ENCODE data around the gene ASB2. TPM values are rescaled to one million over a fixed set of nuclear protein-coding genes. Genes with fewer than 3 reads are reported as not detected.

Gene ASB2
- total and polyA plus RNA-seq, 10 donors, result 6.6 to 18.0 (median 11.3) TPM

DNA sequence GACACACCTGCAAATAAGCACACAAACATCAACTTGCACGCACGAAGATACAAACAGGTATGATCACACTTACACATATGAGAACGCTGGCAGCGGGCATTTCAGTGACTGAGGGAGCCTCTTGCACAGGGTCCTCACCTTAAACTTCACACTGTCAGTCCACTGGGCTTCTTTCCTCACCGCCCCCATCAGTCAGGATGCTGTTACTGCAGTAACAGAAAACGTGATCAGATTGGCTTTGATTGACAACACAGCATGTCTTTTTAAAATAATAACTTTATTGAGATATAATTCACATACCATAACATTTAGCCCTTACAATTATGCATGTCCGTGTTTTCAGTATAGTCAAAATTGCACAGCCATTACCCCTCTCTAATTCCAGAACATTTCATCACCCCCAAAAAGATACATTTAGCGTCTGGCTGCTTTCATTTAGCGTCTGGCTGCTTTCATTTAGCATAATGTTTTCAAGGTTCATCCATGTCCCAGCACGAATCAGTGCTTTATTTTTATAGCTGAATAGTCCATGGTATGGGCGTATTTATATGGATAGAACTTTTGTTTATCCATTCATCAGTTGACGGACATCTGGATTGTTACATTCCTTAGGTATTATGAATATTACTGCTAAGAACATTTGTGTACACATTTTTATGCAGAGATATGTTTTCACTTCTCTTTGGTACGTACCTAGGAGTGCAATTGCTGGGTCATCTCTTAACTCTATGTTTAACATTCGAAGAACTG, 29.1 kb upstream of the ASB2 start:
- no peak overlapping the region for H3K4me3 ChIP-seq
- TF ChIP-seq POLR2AphosphoS5 (IDR thresholded peaks at IDR 0.05), result no peak
- TF ChIP-seq, protein P1, sequence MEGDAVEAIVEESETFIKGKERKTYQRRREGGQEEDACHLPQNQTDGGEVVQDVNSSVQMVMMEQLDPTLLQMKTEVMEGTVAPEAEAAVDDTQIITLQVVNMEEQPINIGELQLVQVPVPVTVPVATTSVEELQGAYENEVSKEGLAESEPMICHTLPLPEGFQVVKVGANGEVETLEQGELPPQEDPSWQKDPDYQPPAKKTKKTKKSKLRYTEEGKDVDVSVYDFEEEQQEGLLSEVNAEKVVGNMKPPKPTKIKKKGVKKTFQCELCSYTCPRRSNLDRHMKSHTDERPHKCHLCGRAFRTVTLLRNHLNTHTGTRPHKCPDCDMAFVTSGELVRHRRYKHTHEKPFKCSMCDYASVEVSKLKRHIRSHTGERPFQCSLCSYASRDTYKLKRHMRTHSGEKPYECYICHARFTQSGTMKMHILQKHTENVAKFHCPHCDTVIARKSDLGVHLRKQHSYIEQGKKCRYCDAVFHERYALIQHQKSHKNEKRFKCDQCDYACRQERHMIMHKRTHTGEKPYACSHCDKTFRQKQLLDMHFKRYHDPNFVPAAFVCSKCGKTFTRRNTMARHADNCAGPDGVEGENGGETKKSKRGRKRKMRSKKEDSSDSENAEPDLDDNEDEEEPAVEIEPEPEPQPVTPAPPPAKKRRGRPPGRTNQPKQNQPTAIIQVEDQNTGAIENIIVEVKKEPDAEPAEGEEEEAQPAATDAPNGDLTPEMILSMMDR (IDR thresholded peaks at IDR 0.05 in 8 of 11, conservative IDR thresholded peaks at IDR 0.05 in 3 of 11), result peak in 8 of 11 experiments; percentile 15 to 39 (median 30)
- no peaks in the 10 kb centered on the region for H3K9me3 ChIP-seq
- 48 to 54% (median 53%) methylated on average over 14 of the region's 14 CpGs for WGBS, 5 donors
- H3K4me1 ChIP-seq, result peaks cover 0 to 11% (median 8%) of the 10 kb centered on the region in 6 donors
- H3K27me3 ChIP-seq (replicated peaks in 1 of 7), result peaks cover 0 to 62% (median 8%) of the 10 kb centered on the region in 7 donors
- intact Hi-C loops (cut with DNase I; ENCODE audit: low total_unique reads), result no loop called here
- no peak overlapping the region for H3K27ac ChIP-seq
- no peak for DNase-seq
- H3K36me3 ChIP-seq, result no peaks in the 10 kb centered on the region

DNA sequence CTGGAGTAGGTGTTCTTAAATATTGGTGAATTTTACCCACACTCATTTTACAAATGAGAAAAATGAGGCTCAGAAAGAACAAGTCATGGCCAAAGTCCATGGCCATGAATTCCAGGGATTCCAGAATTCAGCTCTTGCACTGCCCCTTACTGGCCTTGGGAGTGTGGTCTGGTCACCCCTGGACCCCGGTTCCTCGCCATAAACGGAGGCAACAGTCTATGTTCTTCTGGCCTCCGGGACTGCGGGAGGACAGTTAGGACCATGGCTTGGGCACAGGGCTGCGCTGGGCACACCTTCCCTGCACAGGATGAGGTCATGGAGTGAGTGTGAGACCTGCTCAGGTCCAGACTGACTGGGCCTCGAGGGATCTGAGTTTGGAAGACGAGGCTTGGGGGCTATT, 27.6 kb upstream of the ASB2 start:
- H3K4me1 ChIP-seq, result peaks cover 0 to 11% (median 8%) of the 10 kb centered on the region in 6 donors
- no peaks in the 10 kb centered on the region for H3K36me3 ChIP-seq
- H3K27ac ChIP-seq, result no peak overlapping the region
- no peak for TF ChIP-seq POLR2AphosphoS5 (IDR thresholded peaks at IDR 0.05)
- TF ChIP-seq POLR2A (IDR thresholded peaks at IDR 0.05), result no peak
- TF ChIP-seq, protein P1 (IDR thresholded peaks at IDR 0.05 in 8 of 11, conservative IDR thresholded peaks at IDR 0.05 in 3 of 11), result no peak
- WGBS, 5 donors, result 75 to 82% (median 78%) methylated on average over 8 of the region's 8 CpGs
- DNase-seq, result no peak
- no peak overlapping the region for H3K4me3 ChIP-seq
- peaks cover 0 to 55% (median 8%) of the 10 kb centered on the region in 7 donors for H3K27me3 ChIP-seq (replicated peaks in 1 of 7)
- intact Hi-C loops (cut with DNase I; ENCODE audit: low total_unique reads), result no loop called here
- H3K9me3 ChIP-seq, result no peaks in the 10 kb centered on the region

DNA sequence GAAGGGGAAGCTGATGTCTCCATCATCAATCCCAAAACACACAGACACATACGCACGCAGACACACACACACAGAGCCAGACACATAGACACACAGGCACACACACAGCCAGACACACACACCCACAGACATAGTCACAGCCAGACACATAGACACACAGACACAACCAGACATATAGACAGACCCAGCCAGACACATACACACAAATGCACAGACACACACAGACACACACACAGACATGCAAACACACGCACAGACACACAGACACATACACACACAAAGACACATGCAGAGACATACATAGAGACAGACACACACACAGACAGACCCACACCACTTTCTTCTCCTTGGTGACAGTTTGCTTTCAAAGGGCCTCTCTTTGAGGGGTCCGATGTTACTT, 27.0 kb upstream of the ASB2 start:
- TF ChIP-seq POLR2AphosphoS5 (IDR thresholded peaks at IDR 0.05) (no peak), POLR2A (IDR thresholded peaks at IDR 0.05) (no peak)
- TF ChIP-seq, protein P1 (IDR thresholded peaks at IDR 0.05 in 8 of 11, conservative IDR thresholded peaks at IDR 0.05 in 3 of 11), result no peak
- 66 to 100% (median 85%) methylated on average over 4 of the region's 4 CpGs for WGBS, 5 donors
- H3K27me3 ChIP-seq (replicated peaks in 1 of 7), result peaks cover 0 to 54% (median 8%) of the 10 kb centered on the region in 7 donors
- no peaks in the 10 kb centered on the region for H3K36me3 ChIP-seq
- H3K27ac ChIP-seq, result no peak overlapping the region
- peaks cover 0 to 11% (median 8%) of the 10 kb centered on the region in 6 donors for H3K4me1 ChIP-seq
- H3K9me3 ChIP-seq, result no peaks in the 10 kb centered on the region
- DNase-seq, result no peak
- intact Hi-C loops (cut with DNase I; ENCODE audit: low total_unique reads), result no loop called here
- no peak overlapping the region for H3K4me3 ChIP-seq
